Limb (tissue), 2 donors: ENCODE data around the gene TAF11L3.
"Not testable (repeated sequence)": the region's sequence is repeated elsewhere in the genome, so short reads cannot be mapped to it uniquely, and the experiment has no call there.

ENCODE experiments used
- DNase-seq, 2 donors: peaks; one replicate each; pipeline ENCODE4 v3.0.0-alpha.2; 2016; ENCODE audit errors: extremely low spot score in 2 of 2

The TAF11L3 gene

GRCh38 chr5:17518067-17518466 is at the start of gene TAF11L3:
Gene TAF11L3, plus strand, starts transcription at chr5:17518367.
- DNase-seq = not testable (repeated sequence)

- no peak for DNase-seq
These were observed 48.1 kb upstream of the TAF11L3 start for GRCh38 chr5:17470064-17470463.

GRCh38 chr5:17475064-17475463 is 43.1 kb upstream of the TAF11L3 start:
- DNase-seq = not testable (repeated sequence)

- no peak for DNase-seq
These were observed 41.1 kb upstream of the TAF11L3 start for GRCh38 chr5:17477043-17477442.

GRCh38 chr5:17477573-17478265 is 40.4 kb upstream of the TAF11L3 start:
- no peak for DNase-seq

GRCh38 chr5:17481378-17481777 is 36.8 kb upstream of the TAF11L3 start:
- DNase-seq = no peak

GRCh38 chr5:17482790-17483189 is 35.4 kb upstream of the TAF11L3 start:
- DNase-seq = no peak

GRCh38 chr5:17486464-17487173 is 31.5 kb upstream of the TAF11L3 start:
- not testable (repeated sequence) for DNase-seq

GRCh38 chr5:17487174-17487512 is 31.0 kb upstream of the TAF11L3 start:
- no peak for DNase-seq

GRCh38 chr5:17491257-17491656 is 26.9 kb upstream of the TAF11L3 start:
- DNase-seq = not testable (repeated sequence)

- no peak for DNase-seq
These were observed 25.4 kb upstream of the TAF11L3 start for GRCh38 chr5:17492770-17493169.

GRCh38 chr5:17497446-17497845 is 20.7 kb upstream of the TAF11L3 start:
- no peak for DNase-seq

GRCh38 chr5:17497931-17498330 is 20.2 kb upstream of the TAF11L3 start, which contains the start of gene TAF11L2:
Gene TAF11L2, plus strand, starts transcription at chr5:17498231.
- not testable (repeated sequence) for DNase-seq

GRCh38 chr5:17511775-17512325 is 6.3 kb upstream of the TAF11L3 start:
- no peak for DNase-seq

GRCh38 chr5:17517526-17517925 is 641 bp upstream of the TAF11L3 start:
- DNase-seq = not testable (repeated sequence)

GRCh38 chr5:17519508-17519907 is 1.3 kb downstream of the TAF11L3 start:
- not testable (repeated sequence) for DNase-seq

GRCh38 chr5:17521501-17521900 is 3.3 kb downstream of the TAF11L3 start, which contains the start of gene TAF11L4:
Gene TAF11L4, plus strand, starts transcription at chr5:17521801.
- DNase-seq = not testable (repeated sequence)

GRCh38 chr5:17524935-17525334 is 6.8 kb downstream of the TAF11L3 start, which contains the start of gene TAF11L5:
Gene TAF11L5, plus strand, starts transcription at chr5:17525235.
- not testable (repeated sequence) for DNase-seq

GRCh38 chr5:17526504-17526903 is 8.3 kb downstream of the TAF11L3 start:
- DNase-seq = not testable (repeated sequence)

- not testable (repeated sequence) for DNase-seq
These were observed 10.2 kb downstream of the TAF11L3 start, which contains the start of gene TAF11L6 for GRCh38 chr5:17528369-17528768. Gene TAF11L6, plus strand, starts transcription at chr5:17528669.
